HEK293 (cell line): ENCODE results near the gene IFT52.
A peak's percentile ranks its signal among the peaks of the same experiment; 100 is the strongest.

Source experiments
- CTCF ChIA-PET: fragments of 350-600 bp; formaldehyde crosslinking; extraction: SDS; loops from one replicate; lab custom pipeline; 2021; ENCODE audit warnings: antibody characterized with exemption; lab: Yijun Ruan, JAX
- POLR2A ChIA-PET: fragments of 300-600 bp; formaldehyde crosslinking; extraction: SDS; loops from one replicate; lab custom pipeline; 2020; ENCODE audit warnings: antibody characterized with exemption, inconsistent platforms; lab: Yijun Ruan, JAX
- H3K27ac ChIP-seq: fragments of 200-500 bp; sonication (Bioruptor generic); 2 replicates; pipeline ENCODE4 v1.5.1; 2014; ENCODE audit warnings: low read depth, low read length, control low read depth, inconsistent platforms; ENCODE audit errors: extremely low read depth
- H3K36me3 ChIP-seq, 2 experiments: fragments of 200-500 bp in 1 of 2; sonication (Bioruptor generic) in 1 of 2; 1 replicate in 1 of 2; 2 replicates in 1 of 2; pipeline ENCODE4 v1.5.1; 2014 to 2017; ENCODE audit warnings: inconsistent platforms in 2 of 2, low read length in 2 of 2; ENCODE audit not compliant: control insufficient read depth in 2 of 2, insufficient read depth in 1 of 2
- H3K4me1 ChIP-seq: fragments of 200-500 bp; sonication (Bioruptor generic); 2 replicates; pipeline ENCODE4 v1.5.1; 2014; ENCODE audit warnings: mild to moderate bottlenecking, low read length, inconsistent platforms; ENCODE audit not compliant: control insufficient read depth, insufficient read depth
- H3K4me3 ChIP-seq: 2 replicates; pipeline ENCODE4 v1.5.1; 2011; ENCODE audit warnings: low read depth, mild to moderate bottlenecking, control low read depth, low read length, moderate library complexity
- H3K9me3 ChIP-seq: fragments of 200-500 bp; sonication (Bioruptor generic); 2 replicates; pipeline ENCODE4 v1.5.1; 2014; ENCODE audit warnings: low read depth, low read length, inconsistent platforms; ENCODE audit not compliant: control insufficient read depth, insufficient read depth
- BCL6B ChIP-seq: fragments of 450-650 bp; formaldehyde crosslinking; IDR thresholded peaks from 2 replicates; pipeline ENCODE4 v1.5.1; 2017; ENCODE audit warnings: missing biosample characterization, missing genetic modification characterization
- KLF1 ChIP-seq: fragments of 450-650 bp; formaldehyde crosslinking; IDR thresholded peaks from 2 replicates; pipeline ENCODE4 v1.5.1; 2016; ENCODE audit warnings: missing biosample characterization, missing genetic modification characterization
- PRDM4 ChIP-seq: fragments of 450-650 bp; formaldehyde crosslinking; IDR thresholded peaks from 2 replicates; pipeline ENCODE4 v1.5.1; 2017; ENCODE audit warnings: missing biosample characterization, missing genetic modification characterization
- REST ChIP-seq: fragments of 450-650 bp; formaldehyde crosslinking; IDR thresholded peaks from 2 replicates; pipeline ENCODE4 v1.5.1; 2016; ENCODE audit warnings: missing biosample characterization, missing genetic modification characterization
- TCF7L2 ChIP-seq: IDR thresholded peaks from 2 replicates; pipeline ENCODE4 v1.6.1; 2011; ENCODE audit warnings: low read depth, mild to moderate bottlenecking, inconsistent platforms, low read length, moderate library complexity, borderline replicate concordance
- ZBTB11 ChIP-seq: fragments of 450-650 bp; formaldehyde crosslinking; conservative IDR thresholded peaks from 2 replicates; pipeline ENCODE4 v1.5.1; 2016; ENCODE audit warnings: low read depth, missing biosample characterization, missing genetic modification characterization
- ZBTB8A ChIP-seq: fragments of 450-650 bp; formaldehyde crosslinking; IDR thresholded peaks from 2 replicates; pipeline ENCODE4 v1.5.1; 2016; ENCODE audit warnings: missing biosample characterization, missing genetic modification characterization
- ZNF138 ChIP-seq: fragments of 450-650 bp; formaldehyde crosslinking; IDR thresholded peaks from 2 replicates; pipeline ENCODE4 v1.5.1; 2016; ENCODE audit warnings: missing biosample characterization, missing genetic modification characterization, borderline replicate concordance
- ZNF140 ChIP-seq: fragments of 450-650 bp; formaldehyde crosslinking; IDR thresholded peaks from 2 replicates; pipeline ENCODE4 v1.5.1; 2016; ENCODE audit warnings: missing biosample characterization, missing genetic modification characterization
- ZNF202 ChIP-seq: fragments of 450-650 bp; formaldehyde crosslinking; IDR thresholded peaks from 2 replicates; pipeline ENCODE4 v1.5.1; 2016; ENCODE audit warnings: missing biosample characterization, missing genetic modification characterization, borderline replicate concordance
- ZNF362 ChIP-seq: fragments of 450-650 bp; formaldehyde crosslinking; IDR thresholded peaks from 2 replicates; pipeline ENCODE4 v1.5.1; 2016; ENCODE audit warnings: missing biosample characterization, missing genetic modification characterization
- ZNF555 ChIP-seq: fragments of 450-650 bp; formaldehyde crosslinking; conservative IDR thresholded peaks from 2 replicates; pipeline ENCODE4 v1.5.1; 2017; ENCODE audit warnings: missing biosample characterization, mild to moderate bottlenecking, missing genetic modification characterization, inconsistent platforms
- ZNF580 ChIP-seq: fragments of 450-650 bp; formaldehyde crosslinking; IDR thresholded peaks from 2 replicates; pipeline ENCODE4 v1.5.1; 2016; ENCODE audit warnings: missing biosample characterization, missing genetic modification characterization
- ZNF623 ChIP-seq: fragments of 450-650 bp; formaldehyde crosslinking; IDR thresholded peaks from 2 replicates; pipeline ENCODE4 v1.5.1; 2016; ENCODE audit warnings: missing biosample characterization, missing genetic modification characterization
- ZNF654 ChIP-seq: fragments of 450-650 bp; formaldehyde crosslinking; IDR thresholded peaks from 2 replicates; pipeline ENCODE4 v1.5.1; 2016; ENCODE audit warnings: low read depth, missing biosample characterization, missing genetic modification characterization
- ZNF664 ChIP-seq: fragments of 450-650 bp; formaldehyde crosslinking; IDR thresholded peaks from 2 replicates; pipeline ENCODE4 v1.5.1; 2016; ENCODE audit warnings: missing biosample characterization, missing genetic modification characterization

Gene IFT52

GRCh38 chr20:43601960-43602359, 11.2 kb downstream of the IFT52 start (continued):
- TF ChIP-seq ZBTB11 (tag by site-specific recombination) (peak; percentile 52), ZNF623 (tag by site-specific recombination) (peak; percentile 37; the same call in 1 of the 2 replicates), REST (peak; percentile 31; the same call in 1 of the 2 replicates), ZBTB8A (tag by site-specific recombination) (peak; percentile 53; the same call in 1 of the 2 replicates), ZNF654 (tag by site-specific recombination) (peak; percentile 21; the same call in 1 of the 2 replicates), ZNF664 (tag by site-specific recombination) (peak; percentile 41; the same call in 1 of the 2 replicates), ZNF555 (tag by site-specific recombination) (peak; percentile 53), ZNF202 (tag by site-specific recombination) (peak; percentile 46; the same call in 1 of the 2 replicates), ZNF140 (tag by site-specific recombination) (peak; percentile 41; the same call in 1 of the 2 replicates)

GRCh38 chr20:43603124-43603523, 12.4 kb downstream of the IFT52 start:
- Histone ChIP-seq H3K27ac (no peak overlapping the region), H3K9me3 (no peaks in the 10 kb centered on the region), H3K36me3 (peaks cover 28 to 56% of the 10 kb centered on the region in 2 experiments; a peak in 2 of 3 replicates), H3K4me3 (no peak overlapping the region), H3K4me1 (no peaks in the 10 kb centered on the region)
- no peak for TF ChIP-seq BCL6B (tag by site-specific recombination)
- TF ChIP-seq TCF7L2 = no peak
- CTCF ChIA-PET = no interaction called here
- POLR2A ChIA-PET = no interaction called here

- Histone ChIP-seq H3K4me3 (no peak overlapping the region), H3K36me3 (peaks cover 21 to 40% of the 10 kb centered on the region in 2 experiments; a peak in 2 of 3 replicates), H3K4me1 (no peaks in the 10 kb centered on the region), H3K27ac (no peak overlapping the region), H3K9me3 (no peaks in the 10 kb centered on the region)
- TF ChIP-seq ZNF580 = no peak
- peak; percentile 65 for TF ChIP-seq ZNF664 (tag by site-specific recombination)
- no peak for TF ChIP-seq PRDM4
- no peak for TF ChIP-seq ZNF362 (tag by site-specific recombination)
- TF ChIP-seq ZNF138 = no peak
- peak; percentile 57; the same call in 1 of the 2 replicates for TF ChIP-seq KLF1 (tag by site-specific recombination)
- POLR2A ChIA-PET = no interaction called here
- CTCF ChIA-PET = interaction anchor here (0.6 kb wide), 1 partner anchor 186 kb away, joined by 9 read pairs; no protein-coding TSS in a partner anchor
These were observed 15.0 kb downstream of the IFT52 start for GRCh38 chr20:43605715-43606114.
